ENCODE data around the gene SYNGR1.
"Not testable (repeated sequence)": the region's sequence is repeated elsewhere in the genome, so short reads cannot be mapped to it uniquely, and the experiment has no call there.

SYNGR1 gene

DNA sequence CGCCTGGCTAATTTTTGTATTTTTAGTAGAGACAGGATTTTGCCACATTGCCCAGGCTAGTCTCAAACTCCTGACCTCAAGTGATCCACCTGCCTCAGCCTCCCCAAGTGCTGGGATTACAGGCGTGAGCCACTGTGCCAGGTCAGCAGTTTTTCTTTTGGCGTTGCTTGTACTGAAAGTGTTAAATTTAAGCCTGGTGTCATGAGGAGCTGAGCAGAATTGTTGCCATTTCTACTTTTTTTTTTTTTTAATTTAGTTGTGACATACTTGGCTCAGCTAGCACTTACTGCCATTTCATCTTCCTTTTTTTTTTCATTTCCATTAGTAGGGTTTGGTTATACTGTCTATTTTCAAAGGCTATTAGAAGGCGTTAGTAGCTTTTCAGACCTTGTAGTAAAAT is 60.5 kb downstream of the SYNGR1 start:
- DNase-seq = no peak

DNA sequence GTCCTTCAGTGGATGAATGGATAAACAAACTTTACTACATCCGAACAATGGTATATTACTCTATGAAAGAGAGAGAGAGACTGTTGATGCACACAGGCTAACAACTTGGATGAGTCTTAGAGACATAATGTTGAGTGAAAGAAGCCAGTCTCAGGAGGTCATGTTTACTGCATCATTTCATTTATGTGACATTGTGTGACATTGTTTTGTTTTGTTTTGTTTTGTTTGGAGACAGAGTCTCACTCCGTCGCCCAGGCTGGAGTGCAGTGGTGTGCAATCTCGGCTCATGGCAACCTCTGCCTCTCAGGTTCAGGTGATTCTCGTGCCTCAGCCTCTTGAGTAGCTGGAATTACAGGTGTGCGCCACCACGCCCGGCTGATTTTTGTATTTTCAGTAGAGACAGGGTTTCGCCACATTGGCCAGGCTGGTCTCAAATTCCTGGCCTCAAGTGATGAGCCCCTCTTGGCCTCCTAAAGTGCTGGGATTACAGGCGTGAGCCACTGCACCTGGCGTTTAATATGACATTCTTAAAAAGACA is 62.1 kb downstream of the SYNGR1 start:
- DNase-seq = not testable (repeated sequence)

DNA sequence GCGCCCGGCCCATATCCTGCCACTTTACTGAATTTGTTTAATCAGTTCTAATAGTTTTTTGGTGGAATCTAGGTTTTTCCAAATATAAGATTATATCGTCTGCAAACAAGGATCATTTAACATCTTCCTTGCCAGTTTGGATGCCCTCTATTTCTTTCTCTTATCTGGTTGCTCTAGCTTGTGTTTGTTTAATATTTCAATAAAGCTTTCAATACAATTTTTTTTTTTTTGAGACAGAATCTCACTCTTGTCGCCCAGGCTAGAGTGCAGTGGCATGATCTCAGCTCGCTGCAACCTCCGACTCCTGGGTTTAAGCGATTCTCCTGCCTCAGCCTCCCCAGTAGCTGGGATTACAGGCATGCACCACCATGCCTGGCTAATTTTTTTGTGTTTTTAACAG is 63.4 kb downstream of the SYNGR1 start:
- not testable (repeated sequence) for DNase-seq

DNA sequence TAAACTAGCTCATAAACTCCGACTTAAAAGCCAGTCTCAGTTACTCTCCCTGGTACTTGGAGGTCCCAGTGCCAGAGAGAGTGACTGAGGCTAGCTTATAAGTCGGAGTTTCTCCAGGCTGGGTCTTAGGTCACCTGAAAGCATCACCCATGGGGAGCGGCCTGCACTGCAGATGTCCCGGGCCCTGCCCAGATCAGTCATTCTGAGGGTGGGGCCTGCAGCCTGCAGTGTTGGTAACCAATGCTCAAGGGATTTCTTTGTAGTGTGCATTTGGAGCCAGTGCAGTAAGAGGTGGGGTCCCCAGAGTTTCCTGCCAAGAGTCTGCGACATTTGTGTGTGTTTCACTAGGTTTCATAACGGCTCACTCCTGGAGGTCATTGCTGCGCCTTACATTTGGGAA is 64.6 kb downstream of the SYNGR1 start:
- DNase-seq = no peak

DNA sequence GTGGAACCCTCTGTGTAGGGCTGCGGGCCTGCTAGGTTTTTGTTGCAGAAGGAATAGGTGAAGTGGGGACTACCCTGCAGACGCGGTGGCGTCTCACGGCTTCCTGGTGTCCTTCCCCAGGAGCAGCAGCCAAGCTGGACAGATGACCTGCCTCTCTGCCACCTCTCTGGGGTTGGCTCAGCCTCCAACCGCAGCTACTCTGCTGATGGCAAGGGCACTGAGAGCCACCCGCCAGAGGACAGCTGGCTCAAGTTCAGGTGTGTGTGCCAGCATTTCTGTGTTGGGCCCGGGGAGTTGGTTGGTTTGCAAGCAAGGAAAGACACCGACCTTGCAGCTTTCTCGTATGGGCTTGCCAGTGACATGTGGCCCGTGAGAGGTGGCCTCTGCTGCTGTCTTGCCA is 65.1 kb downstream of the SYNGR1 start:
- DNase-seq = no peak

DNA sequence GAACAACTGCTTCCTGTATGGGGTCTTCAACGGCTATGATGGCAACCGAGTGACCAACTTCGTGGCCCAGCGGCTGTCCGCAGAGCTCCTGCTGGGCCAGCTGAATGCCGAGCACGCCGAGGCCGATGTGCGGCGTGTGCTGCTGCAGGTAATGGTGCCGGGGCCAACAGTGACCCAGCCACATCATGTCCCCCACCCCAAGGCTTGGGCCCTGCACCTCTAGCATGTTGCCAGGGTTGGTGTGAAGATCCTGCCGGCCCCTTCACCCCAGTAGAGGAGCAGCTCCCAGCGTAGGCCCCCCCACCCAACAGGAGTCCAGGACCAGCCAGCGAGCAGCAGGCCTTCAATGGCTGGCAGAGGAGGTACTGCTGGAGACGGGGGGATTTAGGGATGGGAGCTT is 65.7 kb downstream of the SYNGR1 start:
- peak; percentile 35 for DNase-seq

DNA sequence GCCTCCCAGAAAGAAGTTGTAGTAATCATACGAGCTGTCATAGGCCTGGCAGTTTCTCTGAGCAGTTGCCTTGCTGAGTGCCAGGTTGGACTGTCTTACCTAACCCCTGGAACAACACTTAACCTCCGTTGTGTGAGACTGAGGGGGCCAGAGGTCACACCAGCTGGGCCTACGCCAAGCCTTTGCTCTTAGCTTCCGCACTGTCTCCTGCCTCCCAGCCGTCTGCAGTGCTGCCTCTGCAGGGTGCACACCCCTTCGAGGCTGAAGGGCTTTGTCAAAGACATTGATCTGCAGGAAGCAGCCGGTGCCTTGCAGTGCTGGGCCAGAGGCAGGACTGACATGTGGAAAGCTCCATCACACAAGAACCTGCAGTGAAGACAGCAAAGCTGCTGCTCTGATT is 66.5 kb downstream of the SYNGR1 start:
- DNase-seq = no peak

DNA sequence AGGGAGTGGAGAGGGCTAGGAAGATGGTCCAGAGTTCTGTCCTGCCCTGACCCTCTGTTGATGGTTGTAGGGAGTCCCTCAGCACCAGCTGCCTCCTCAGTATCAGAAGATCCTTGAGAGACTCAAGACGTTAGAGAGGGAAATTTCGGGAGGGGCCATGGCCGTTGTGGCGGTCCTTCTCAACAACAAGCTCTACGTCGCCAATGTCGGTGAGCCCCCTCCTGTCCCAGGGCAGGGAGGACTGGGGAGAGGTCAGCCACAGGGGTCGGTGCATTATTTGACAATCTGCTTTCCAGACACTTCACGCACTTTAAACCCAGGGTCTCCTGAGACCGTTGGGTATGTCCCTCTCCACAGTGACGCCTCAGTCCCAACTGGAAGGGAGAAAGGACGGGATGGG is 67.8 kb downstream of the SYNGR1 start:
- DNase-seq = no peak

DNA sequence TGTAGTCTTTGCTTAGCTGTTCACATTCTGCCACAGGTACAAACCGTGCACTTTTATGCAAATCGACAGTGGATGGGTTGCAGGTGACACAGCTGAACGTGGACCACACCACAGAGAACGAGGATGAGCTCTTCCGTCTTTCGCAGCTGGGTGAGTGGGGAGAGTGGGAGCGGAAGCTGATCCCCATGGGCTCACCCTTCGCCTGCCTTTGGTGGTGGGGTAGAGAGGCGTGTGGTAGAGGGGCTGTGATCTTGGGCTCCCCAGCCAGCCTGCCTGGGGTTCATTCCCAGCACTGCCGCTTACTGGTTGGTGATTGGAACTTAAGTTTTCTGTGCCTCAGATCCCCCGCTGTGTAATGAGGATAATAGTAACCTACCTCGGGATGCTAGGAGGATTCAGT is 68.9 kb downstream of the SYNGR1 start:
- no peak for DNase-seq

DNA sequence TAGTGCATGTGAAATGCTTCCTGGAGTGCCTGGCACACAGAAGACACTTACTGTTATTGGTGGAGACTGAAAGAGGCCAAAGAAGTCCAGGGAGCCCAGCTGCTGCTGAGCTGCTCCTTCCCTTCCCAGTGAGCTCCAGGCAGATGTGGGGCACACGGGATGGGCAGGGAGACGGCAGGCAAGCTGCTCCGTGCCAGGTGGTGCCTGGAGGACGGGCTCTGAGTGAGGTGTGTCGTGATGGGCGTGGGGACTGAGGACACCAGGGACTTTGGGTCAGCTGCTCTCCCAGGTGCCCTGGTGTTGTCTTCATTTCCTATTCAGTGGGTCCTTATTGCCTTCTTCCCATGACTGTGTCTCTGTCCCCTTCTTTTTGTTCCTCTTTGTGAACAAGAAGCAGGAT is 69.3 kb downstream of the SYNGR1 start:
- no peak for DNase-seq

DNA sequence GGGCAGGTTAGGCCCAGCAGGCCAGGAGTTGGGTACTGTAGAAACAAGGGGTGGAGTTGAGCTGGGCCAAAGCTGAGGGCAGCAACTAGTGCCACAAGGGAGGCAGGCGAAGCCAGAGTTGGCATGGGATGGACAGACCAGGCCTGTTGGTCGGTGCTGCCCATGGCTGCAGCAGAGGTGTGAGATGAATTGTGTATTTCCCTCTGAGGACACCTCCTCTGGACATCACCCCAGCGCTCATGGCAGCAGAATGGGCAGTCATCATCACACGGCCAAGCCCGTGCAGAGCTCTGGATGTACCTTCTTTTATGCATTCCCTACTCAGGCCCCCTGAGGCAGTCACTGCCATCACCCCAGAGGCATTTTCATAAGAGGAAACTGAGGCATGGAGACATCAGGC is 70.1 kb downstream of the SYNGR1 start:
- DNase-seq = no peak

DNA sequence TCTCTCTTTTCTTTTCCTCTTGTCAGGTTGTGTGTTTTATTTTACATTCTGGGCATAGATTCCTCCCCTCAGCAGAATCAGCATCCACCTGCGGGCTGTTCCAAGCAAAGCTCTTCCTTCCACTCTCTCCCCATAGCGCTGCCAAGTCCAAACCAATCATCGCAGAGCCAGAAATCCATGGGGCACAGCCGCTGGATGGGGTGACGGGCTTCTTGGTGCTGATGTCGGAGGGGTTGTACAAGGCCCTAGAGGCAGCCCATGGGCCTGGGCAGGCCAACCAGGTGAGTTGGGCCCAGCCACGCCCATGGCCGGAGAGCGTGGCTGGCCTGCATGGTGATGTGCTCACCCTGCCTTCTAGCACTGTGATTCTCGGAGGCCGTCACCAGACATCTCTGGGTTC is 71.9 kb downstream of the SYNGR1 start:
- DNase-seq = no peak

DNA sequence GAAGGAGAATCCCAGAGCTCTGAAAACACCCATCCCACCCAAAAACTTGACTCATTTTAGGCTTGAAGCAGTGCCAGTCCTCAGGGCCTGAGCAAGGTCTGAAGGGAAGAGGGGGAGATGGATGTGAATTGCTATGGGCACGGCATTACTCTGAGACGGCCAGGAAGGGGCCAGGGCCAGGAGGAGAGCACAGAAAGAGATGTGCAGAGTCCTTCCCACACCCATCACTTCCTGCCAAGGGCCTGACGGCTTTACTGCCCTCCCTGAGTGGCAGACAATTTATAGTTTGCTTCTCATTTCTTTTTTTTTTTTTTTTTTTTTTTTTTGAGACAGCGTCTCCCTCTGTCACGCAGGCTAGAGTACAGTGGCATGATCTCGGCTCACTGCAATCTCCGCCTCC is 72.3 kb downstream of the SYNGR1 start:
- DNase-seq = no peak

DNA sequence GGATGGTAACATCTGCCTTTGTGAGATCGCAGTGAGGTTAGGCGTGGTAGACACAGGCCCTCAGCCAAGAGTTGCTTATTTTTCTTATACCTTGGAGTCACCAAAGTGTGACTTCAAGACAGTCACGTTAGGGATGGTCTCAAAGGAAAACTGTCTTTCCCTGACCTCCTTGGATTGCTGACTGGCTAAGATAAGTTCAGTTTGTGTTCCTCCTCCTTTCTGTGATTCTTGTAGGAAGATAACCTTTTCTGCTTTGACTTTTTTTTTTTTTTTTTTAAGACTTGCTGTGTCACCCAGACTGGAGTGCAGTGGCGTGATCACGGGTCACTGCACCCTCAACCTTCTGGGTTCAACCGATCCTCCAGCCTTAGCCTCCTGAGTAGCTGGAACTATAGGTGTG is 72.9 kb downstream of the SYNGR1 start:
- no peak for DNase-seq

DNA sequence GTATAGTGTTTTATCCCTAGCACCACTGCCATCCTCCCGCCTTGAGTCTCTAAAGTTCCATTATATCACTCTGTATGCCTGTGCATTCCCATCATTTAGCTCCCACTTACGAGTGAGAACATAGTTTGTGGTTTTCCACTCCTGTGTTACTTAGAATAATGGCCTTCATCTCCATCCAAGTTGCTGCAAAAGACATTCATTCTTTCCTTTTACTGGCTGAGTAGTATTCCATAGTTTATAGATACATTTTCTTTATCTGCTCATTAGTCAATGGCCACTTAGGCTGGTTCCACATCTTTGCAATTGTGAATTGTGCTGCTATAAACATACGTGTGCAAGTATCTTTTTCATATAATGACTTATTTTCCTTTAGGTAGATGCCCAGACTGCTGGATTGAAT is 74.2 kb downstream of the SYNGR1 start:
- no peak for DNase-seq

DNA sequence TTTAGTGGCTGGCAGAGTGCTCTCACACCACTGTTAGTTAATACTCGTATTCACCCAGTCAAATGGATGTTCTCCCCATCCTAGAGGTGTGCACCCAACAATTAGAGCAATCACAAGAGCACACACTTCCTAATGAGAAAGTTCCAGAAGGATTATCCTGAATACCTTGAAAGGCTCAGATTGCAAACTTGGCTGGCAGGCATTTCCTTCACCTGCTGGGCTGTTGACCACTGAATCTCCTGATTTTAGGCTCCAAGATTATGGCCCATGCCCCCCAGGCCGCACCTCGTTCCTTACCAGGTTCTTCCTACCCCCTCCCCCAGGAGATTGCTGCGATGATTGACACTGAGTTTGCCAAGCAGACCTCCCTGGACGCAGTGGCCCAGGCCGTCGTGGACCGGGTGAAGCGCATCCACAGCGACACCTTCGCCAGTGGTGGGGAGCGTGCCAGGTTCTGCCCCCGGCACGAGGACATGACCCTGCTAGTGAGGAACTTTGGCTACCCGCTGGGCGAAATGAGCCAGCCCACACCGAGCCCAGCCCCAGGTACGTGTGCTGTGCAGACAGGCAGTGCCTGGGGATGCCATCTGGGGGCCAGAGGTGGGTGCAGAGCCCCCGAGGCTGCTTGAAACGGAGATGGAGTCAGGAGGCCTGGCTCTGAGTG is 76.7 kb downstream of the SYNGR1 start:
- no peak for DNase-seq

DNA sequence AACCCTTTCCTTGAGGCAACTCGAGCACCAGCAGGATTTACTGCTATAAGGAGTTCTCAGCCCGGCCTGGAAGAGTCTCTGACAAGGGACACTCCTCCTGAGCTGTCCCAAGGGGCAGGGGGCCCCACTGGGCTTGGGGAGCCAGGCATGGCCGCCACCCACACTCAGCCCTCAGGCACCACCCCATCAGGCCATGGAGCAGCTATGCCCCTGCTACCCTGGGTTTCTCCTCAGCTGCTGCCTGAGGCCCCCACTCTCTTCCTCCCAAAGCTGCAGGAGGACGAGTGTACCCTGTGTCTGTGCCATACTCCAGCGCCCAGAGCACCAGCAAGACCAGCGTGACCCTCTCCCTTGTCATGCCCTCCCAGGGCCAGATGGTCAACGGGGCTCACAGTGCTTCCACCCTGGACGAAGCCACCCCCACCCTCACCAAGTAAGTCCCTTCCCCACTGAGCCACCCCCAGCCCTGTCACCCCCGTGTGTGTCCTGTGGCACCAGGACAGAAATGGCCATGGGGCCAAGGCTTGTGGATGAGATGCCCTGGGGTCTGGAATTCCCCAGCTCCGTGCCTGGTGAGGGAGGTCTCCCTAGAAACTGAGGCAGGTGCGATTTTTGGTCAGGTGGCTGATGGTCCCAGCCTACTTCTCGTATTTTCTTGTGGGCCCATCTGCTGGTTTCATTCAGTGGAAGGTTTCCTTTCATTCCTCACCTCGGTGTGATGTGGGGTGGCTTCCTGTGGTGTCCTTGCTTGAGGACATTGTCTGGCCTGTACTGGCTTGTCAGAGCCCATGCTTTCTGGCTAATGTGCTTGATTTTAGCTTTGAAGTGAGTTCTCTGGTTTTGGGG is 78.2 kb downstream of the SYNGR1 start:
- DNase-seq = no peak

DNA sequence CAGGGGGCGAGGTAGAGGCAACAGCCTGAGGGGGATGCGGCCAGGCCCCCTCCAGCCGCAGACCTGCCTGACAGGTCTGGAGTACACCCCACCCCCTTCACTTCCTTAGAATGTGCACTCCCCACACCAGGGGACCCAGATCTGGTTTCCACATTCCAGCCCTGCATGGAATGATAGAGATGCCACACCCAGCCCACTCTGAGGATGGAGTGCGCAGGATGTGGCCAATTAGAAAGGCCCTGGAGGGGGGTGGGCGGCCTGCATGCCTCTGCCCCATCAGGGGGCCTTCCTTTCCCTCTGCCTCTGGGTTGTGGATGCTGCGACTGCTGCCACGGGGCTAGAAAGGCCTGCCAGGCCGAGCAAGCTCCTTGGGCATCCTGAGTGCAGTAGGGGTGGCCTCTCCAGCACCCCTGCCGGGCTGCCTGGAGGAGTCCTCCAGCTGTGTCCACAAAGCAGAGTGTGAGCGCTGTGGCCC is 78.8 kb downstream of the SYNGR1 start:
- no peak for DNase-seq

DNA sequence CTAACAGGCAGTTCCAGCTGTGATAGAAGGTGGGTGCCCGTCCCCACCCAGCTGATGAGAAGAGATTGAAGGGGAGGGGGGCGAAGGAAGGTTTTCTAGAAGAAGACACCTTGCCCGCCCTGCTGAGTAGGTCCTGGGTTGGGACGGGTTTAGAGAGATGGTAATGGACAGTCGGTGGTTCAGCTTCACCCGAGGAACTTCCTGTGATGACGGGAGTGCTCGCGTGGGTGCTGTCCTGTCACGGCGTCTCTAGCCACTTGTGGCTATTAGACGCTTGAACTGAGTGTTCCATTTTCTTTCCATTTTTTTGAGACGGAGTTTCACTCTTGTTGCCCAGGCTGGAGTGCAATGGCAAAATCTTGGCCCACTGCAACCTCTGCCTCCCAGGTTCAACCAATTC is 79.4 kb downstream of the SYNGR1 start:
- no peak for DNase-seq

DNA sequence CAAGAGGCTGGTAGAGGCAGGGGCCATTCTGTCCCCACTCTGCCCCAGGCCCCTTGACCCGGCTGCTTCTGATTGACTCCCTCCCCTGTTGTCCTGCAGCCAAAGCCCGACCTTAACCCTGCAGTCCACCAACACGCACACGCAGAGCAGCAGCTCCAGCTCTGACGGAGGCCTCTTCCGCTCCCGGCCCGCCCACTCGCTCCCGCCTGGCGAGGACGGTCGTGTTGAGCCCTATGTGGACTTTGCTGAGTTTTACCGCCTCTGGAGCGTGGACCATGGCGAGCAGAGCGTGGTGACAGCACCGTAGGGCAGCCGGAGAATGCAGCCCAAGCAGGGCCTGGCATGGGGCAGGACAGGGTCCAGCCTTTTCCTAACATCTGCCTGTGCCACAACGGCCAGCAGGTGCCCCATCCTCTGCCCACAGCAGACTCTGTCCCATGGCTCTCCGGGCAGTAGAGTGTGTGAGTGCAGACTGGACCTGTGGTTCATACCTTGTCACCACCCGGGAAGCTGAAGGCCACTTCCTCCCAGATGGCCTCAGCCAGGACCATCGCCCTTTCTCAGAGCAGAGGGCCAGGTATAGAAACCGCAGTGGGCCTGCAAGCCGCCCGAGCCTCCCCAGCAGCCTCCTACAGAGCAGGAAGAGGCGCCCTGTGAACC is 80.3 kb downstream of the SYNGR1 start:
- no peak for DNase-seq

DNA sequence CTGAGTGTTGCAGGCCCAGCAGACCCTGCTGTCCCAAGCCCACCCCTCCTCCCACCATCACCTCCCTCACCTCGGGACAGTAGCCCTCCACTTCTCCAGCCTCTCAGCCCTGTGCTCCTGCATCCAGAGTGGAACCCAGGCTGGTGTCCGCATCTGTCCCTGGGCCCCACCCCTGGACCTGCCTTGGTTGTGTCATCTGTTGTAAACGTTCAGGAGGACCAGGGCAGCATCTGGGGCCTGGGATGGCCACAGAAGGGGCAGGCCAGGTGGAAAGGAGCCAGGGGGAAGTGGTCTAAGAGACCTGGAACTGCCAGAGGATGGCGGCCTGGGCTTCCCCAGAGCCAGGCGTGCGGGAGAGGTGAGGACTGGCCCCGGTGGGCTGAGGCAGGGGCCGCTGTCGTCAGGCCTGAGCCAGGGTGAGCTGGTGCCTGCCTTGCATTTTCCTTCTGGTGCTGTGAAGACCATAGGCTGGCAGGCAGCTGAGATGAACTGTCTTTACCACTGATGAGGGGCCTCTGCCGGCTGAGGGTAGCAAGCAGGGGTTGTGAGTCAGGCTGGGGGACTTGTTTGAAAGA is 80.9 kb downstream of the SYNGR1 start:
- no peak for DNase-seq

DNA sequence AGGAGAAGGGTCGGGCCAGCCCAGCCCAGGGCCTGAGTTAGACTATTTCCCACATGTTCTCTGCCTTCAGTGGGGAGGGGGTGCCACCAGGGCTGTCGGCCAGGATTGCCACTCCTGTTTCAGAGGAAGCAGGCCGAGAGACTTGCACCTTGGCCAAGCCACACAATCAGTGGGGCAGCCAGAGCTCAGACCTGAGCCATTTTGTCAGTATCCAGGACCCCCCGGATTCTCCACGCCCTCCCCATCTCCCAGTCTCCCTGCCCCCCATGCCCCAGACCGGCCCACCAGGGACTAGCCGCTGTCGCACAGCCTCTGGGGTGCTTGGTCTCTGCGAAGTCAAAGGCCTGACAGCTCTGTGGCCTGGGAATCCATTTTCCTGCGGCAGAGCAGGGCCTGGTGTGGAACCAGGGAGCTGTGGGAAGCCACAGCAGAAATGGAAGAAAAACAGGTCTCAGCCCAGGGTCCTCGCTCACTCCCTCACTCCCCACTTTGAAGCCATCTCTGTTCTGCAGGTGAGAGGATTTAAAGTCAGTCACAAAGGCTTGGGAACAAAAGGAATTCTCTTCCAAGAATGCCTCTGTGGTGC is 81.5 kb downstream of the SYNGR1 start:
- no peak for DNase-seq

DNA sequence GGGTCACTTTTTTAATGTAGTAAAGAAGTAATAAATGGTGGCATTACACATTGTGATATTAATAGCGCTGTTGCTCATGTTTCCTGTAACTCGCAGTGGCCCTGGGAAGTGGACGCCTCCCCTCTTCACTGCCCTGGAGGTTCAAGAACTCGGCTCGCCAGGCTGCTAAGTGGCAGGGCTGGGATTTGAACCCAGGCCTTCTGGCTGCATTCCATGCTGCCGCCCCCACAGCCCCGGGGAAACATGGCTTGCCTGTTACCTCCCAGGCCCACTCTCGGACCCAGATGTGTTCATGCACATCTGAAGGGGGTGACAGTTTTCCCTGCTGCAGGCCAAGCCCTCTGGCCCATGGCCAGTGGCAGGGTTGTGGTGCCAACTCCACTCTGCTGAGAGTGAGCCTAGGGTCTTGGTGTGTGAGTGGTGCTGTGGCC is 82.0 kb downstream of the SYNGR1 start:
- DNase-seq = no peak
